ENCODE data around the gene FGD4.

FGD4 gene

DNA sequence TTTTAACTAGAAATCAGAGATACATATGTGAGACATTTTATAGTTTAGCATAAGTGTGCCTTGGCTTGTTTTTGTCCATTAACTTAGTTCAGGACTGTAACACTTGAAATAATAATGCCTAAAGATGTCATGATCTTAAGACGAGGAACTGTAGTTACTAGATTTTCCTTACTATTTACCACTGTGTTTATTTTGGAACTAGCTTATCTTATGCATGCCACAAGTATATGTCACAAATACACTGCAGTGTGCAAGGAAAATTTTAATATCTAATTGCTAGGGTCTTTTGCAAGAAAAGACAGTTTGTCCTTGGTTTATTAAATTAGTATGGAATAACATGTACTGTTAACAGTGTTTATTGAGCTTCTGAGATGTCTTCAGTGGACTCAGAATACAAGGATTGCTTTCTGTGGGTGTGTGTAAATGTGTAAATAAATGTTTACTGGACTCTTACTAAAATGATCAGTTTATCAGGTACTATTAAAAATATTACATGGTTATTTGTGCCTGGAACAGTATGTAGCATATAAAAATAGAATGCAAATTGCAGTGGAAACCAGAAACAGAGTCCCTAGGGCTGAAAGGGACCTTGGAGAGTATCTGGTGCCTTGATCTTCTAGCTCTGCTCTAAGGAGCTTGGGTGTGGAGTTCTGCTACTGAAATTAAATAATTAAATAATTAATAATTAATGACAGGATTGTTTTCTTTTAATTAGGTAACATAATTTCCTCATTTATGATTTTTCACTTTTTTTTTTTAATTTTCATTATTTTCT, 58.1 kb downstream of the FGD4 start:
- DNase-seq (ENCODE audit: low spot score): no peak

DNA sequence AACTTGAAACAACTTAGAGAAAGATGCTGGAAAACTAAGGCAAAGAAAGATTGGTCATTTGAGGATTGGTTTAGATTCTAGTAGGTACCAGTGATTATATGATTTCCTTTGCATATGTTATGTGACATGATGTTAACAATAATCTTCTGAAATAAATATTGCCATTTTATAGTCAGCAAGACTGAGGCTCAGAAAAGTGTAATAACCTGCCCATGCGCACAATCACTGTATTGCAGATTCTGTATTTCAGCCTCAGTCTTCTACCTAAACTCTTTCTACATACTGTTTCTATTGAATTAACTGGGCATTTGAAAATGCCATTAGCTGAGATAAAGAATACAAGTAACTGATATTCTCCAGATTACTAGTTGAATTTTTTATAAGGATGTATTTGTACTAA, 61.3 kb downstream of the FGD4 start:
- DNase-seq (ENCODE audit: low spot score): no peak

DNA sequence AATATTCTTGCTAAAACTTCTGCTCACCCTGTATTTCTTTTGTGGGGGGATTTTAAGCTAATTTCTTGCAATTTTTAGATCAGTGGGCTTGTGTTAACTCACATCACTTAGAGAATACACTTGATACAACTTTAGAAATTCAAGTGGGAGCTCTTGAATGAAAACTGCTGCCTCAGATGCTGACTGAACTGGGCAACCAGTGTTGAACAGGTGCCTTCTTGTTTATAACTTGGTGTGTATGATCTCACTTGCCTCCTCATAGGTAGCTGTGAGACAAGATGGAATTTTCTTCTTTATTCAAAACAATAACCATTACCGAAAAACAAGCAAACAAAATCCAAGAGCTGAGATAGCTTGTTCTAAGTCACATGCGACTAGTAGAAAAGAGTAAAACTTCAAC, 63.5 kb downstream of the FGD4 start:
- DNase-seq (ENCODE audit: low spot score): no peak

DNA sequence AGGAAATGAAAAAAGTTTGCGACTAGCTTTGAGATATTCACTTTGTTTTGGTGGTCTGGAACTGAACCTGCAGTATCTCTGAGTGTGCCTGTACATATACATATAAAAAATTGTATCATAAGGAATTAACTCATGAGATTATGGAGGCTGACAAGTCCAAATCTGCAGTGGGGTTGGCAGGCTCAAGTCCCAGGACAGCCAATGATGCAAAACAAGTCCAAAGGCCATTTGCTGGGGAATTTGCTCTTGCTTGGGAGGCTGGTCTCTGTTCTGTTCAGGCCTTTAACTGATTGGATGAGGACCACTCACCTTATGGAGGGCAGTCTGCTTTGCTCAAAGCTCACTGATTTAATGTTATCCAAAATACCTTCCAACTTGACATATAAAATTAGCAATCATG, 66.8 kb downstream of the FGD4 start:
- DNase-seq (ENCODE audit: low spot score): no peak

DNA sequence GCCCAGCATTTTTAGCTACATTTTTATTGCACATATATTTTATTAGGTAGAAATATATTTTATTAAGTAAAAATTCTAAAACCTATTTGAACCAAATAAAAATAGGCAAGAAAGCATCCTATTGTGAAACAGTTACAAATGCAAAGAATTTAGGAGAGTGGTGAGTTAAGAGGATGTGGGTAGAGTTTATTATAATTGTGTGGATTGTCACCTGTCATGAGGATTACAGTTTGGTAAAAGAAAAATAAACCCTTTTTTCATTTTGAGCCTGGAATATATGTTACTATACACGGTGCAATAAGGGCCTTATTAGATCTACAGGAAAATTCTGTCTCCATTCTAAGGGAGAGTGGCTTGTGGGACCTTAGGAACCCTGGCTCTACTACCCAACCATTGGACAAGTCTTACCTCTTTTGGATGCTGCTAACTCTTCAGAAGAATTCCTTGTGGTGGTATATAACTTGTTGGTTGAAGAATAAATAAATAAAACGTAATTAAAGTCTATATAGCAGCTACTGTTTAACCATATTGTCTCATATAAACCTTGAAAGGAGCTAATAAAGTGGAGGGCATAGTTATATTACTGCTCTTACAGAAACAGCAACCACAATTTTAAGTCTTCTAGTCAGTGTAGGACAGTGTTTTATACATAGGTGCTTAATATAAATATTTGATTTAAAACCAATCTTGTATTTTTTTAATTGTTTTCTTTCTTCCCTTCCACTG, 67.8 kb downstream of the FGD4 start:
- DNase-seq (ENCODE audit: low spot score): no peak

DNA sequence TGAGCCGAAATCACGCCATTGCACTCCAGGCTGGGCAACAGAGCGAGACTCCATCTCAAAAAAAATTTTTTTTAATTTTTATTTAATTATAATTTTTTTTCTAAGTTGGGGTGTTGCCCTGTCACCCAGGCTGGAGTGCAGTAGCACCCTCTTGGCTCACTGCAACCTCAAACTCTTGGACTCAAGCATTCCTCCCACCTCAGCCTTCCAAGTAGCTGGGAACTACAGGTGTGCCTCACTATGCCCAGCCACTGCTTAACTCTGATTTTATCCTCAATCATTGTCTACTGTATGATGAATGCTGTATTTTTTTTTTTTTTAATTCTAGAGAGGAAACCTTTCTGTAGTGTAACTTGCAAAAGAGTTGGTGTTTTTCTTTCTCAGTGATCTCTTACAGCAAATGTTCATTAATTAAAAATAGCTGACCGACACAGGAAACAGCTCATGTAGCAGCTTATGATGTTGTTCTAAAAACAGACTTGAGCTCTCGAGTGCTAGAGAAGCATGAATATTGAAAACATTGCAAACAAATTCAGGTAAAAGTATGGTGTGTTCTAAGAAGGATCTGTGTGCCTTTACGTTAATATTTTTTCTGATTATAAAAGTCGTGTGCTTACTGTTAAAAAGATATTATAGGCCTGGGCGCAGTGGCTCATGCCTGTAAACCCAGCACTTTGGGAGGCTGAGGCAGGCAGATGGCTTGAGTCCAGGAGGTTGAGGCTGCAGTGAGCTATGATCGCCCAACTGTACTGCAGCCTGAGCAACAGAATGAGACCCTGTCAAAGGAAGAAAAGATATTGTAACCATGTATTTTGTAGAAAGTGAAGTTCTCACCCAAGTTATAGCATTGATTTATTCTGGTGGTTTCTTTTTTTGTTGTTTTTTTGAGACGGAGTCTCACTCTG, 68.9 kb downstream of the FGD4 start:
- DNase-seq (ENCODE audit: low spot score): no peak

DNA sequence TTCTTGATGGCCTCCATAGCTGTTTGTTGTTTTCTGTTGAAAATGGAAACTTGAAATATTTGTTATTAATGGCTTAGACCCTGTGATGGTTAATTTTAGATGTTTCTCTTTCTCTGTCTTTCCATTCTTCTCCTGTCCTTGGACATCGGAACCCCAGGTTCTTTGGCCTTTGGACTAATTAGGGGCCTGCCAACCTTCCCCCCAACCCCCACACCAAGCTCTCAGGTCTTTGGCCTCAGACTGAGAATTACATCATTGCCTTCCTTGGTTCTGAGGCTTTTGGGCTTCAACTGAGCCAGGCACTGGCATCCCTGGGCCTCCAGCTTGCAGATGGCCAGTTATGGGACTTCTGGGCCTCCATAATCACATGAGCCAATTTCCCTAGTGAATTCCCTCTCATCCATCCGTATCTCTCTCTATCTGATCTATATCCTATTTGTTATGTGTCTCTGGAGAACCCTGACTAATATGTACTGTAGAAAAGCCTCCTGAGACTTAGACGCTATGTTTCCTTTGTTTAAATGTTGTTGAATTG, 71.6 kb downstream of the FGD4 start:
- no peak for DNase-seq (ENCODE audit: low spot score)

DNA sequence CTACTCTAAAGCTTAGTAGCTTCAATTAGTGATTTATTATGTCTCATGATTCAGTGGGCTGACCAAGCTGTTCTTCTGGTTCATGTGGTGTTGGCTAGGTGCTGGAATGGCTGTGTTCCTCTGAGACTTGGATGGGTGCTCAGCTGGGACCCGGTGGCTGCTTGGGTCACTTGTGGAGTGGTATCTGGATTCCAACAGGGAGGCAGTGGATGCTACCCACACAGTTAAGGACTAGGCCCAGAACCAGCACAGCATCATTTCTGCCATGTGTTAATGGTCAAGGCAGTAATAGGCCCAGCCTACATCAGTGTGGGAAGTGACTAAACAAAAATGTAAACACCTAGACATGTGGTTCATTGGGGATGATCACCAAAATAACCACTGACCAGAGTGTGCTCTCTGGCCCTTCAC, 72.2 kb downstream of the FGD4 start:
- DNase-seq (ENCODE audit: low spot score): no peak

DNA sequence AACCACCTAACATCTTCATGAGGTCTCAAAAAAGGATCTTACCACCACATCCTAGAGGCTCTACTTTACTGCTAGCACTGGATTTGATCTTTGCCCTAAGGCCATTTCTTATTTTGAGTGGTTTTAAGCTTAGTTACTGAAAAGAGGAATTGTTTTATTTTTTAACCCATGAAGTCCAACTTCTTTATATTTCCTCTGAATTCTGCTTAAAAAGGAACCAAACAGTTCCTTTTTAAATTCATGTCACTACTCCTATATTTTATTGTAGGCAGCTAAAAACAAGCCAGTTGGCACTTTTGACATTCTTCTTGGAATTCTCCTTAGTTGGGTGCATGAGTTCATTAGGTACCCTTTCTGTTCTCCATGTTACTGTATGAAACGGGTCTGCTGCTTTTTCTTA, 76.4 kb downstream of the FGD4 start:
- DNase-seq (ENCODE audit: low spot score): no peak

DNA sequence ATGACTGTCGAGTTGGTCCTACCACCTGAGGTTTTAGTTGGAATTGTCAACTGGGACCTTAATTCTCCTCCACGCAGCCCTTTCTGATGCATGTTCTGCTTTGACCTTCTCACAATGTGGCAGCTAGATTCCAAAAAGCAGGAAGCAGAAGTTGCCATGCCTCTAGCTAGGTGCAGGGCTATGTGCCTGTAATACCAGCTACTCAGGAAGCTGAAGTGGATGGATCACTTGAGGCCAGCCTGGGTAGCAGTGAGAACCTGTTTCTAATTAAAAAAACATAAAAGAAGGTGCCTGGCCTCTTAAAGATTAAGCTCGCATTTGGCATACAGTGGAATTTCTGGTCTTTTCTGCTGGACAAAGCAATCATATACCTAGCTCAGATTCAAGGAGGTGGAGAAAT, 77.1 kb downstream of the FGD4 start:
- DNase-seq (ENCODE audit: low spot score): no peak

DNA sequence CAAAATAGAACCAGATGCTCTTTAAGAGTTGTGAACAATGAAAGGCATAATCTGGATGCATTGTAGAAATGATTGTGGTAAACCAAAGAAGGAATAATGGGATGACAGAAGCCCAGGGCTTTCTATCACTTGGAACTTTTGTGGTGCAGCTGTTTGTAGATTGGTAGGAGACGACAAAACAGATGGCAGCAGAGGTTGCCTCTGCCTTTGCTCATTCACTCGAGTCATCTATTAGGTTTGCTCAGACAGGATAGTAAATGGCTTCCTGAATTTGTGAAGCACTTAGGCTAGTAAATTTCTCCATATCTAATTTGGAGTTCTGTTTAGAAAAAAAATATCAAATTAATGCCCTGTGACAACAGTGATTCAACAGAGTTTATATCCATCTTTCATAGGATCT, 78.4 kb downstream of the FGD4 start:
- DNase-seq (ENCODE audit: low spot score): no peak

DNA sequence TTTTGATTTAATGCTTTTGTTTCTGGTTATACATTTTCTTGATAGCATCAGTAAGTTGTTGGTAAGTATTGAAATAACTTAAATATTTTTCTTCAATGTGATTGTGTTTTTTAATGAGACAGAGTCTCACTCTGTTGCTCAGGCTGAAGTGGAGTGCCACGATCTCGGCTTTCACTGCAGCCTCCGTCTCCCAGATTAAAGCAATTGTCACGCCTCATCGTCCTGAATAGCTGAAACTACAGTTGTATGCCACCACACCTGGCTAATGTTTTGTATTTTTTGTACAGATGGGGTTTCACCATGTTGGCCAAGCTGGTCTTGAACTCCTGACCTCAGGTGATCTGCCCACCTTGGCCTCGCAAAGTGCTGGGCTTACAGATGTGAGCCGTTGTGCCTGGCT, 78.8 kb downstream of the FGD4 start:
- DNase-seq (ENCODE audit: low spot score): no peak

DNA sequence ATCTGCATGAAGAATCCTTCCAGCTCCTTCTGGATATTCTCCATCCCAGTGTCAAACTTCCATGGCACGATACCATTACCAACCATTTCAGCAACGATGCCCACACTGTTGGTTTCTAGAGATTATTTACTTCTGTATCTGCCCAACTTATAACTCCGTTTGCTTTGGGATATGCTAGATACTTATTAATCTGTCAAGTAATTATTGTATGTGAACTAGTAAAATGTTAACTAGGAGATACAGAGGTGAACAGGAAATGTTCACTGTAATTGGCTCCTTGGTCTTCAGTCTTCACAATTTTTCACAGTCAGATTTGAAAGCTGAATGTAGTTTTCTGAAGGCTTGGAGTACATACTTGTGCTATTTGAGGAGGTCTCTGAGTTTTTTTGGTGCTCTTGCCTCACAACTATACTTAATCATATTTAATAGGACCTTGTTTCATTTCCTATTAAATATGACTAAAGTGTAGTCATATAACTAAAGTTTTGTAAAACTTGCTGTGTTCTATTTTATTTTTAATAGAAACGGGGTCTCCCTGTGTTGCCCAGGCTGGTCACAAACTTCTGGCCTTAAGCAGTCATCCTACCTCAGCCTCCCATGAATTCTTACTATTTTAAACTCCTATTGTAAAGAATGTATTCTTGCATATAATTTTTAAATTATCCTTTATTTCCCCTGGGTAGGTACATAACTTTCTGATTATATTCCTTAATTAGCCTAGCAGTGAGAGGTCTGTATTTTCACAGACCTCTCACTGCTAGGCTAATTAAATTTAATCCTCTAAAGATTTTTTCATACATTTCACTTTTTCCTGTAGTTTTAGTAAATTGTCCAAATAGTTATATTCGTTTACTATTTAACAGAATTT, 79.7 kb downstream of the FGD4 start:
- DNase-seq (ENCODE audit: low spot score): no peak

DNA sequence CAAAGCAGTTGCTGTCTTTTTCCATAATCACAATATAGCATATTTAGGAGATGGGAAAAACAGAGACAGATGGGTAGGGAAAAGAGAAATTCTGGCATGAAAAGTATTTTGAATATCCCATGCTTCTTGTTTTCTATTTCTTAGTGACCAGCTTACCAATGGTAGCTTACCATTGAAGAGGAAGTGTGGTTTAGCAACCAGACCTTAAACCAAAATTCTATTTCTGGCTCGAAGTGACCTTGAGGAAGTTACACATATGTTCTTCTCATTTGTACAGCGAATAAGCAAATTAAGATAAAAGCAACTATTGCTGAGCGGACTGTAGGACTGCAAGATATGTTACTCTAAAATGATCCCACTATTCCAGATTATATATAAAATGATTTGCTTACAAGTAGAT, 82.9 kb downstream of the FGD4 start:
- DNase-seq (ENCODE audit: low spot score): no peak

DNA sequence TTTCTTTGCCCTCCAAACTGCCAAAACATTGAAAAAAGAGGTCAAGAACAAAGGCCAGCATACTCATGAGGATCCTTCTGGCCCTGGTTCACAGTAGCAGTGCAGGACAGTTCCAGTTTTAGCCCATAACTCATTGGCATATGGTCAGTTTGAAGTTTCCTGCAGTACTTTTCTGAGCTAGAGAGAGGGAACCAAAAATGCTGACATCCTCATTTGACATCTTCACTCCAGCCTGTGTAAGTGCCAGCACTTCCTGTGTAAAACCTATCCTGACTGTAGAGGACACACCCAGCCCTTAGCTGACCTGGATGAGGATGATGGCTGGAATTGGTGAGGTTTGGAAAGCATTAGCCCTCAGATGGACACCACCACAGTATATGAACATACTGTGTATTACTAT, 84.1 kb downstream of the FGD4 start:
- DNase-seq (ENCODE audit: low spot score): no peak

DNA sequence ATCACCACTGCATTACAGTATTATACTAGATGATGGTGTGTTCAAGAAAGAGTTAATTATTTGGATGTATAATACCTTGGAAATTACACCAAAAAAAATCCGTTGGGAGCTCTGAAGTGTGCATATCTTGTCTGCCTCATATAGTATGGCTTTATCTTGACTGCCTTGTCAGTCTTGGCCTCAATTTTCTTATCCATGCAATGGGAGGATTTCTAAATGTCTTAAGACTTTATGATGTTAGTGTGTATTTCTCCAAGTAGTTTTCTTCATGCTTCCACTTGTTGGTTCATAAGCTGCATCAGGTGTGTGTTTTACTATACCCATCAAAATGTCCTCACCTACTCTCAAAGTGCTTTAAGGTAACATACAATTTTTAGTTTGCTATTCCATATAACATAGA, 84.6 kb downstream of the FGD4 start:
- DNase-seq (ENCODE audit: low spot score): no peak

DNA sequence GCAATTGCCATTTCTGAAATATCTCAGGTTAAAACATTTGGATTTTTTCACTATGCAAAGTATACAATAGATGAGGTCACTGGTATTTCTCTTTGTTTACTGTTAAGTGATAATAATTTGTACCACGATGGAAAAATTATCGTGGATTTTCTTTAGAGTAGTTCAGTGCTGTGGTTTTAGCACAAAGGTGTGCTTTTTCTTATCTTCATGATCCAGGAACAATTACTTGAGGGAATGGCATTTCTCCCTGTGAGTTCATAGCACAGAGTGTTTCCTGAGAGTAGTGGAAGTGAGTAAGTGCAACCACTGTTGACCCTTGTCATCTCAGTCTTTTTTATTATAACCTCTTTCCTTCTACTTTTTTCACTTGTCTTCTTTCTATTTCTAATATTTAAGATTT, 86.8 kb downstream of the FGD4 start:
- no peak for DNase-seq (ENCODE audit: low spot score)

DNA sequence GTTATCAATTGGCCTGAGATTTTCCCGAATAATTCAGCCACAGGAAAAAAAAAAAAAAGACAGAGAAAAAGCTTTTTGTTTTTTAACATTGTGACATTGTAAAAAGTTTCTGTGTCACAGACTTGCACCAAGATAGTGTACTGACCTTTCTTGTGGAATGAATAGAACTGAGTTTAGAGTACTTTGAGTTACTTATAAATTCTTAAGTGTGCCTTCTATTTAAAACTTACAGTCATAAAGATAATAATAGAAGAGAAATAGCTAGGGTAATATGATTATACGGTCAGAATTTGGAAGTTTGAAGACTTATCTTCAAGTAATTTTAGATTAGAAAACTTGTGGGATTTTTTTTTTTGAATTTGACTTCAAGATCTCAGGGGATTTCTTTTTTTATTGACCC, 88.8 kb downstream of the FGD4 start:
- DNase-seq (ENCODE audit: low spot score): no peak

DNA sequence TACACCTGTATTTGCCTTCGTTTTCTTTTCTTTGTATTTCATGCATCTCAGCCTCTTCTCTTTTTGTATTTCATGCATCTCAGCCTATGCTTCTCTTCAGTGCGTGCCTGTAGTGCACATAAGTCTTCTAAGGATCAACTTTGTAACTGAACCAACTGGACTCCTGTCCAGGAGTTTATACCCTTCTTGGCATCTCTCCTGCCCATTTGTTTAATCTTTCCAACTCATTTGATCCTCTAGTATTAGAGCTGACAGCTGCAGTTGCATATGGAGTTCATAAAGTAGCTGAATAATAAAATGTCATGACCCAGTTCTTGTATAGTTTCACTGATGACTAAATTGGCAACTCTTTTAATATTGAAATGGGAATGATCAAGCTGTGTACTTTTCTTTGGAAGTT, 89.7 kb downstream of the FGD4 start:
- no peak for DNase-seq (ENCODE audit: low spot score)

DNA sequence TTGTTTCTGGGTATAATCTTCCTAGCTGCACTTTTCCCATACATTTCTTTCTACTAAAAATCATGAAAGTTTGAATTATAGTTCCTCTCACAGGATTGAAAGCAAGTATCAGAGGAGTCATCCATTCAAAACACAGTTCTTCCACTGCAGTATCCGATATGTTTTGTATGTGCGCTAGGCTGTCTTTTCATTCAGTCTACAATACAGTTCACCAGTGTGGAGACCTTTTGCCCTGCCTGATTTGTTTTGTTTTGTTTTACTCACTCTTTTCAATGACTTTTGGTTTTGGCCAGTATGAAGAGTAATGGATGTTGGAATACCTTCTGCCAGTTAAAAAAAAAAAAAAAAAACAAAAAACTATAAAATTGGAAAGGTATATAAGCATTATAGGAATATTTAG, 91.4 kb downstream of the FGD4 start:
- no peak for DNase-seq (ENCODE audit: low spot score)

DNA sequence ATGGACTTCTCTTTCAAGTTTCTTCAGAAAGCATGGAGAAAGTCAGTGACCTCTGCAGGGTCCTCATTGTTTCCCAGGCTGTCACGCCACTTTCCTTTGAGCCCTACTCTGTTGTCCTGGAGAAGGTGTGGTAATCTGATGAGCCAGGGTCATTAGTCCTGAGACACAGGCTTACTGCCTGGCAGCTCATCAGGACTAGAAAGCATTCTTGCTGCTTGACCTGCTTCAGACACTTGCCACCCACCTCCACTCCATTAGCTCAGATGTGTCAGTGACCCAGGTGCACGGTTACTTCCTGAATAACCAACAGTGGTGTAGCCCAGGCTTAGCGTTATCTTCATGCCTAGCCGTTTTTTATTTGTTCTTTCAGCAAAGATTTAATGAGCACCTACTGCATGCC, 93.9 kb downstream of the FGD4 start:
- DNase-seq (ENCODE audit: low spot score): no peak

DNA sequence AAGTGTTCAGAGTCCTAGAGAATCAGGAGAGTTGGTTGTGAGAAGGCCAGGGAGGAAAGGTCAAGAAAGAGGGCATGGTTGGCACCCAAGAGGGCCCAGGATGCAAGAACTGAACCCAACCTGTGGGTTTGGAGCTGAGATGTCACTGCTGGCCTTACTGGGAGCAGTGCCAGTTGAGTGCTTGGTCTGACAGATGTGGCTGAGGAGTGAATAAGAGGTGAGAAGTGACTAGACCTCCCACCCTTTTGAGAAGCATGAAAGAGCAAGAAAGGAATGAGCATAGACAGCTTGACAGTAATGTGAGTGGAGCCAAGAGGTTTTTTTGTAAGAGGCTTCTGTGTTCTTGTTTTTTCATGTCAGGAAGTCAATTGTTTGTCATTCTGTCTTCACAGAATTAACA, 95.3 kb downstream of the FGD4 start:
- no peak for DNase-seq (ENCODE audit: low spot score)

All from activated CD4-positive, alpha-beta T cell treated with anti-CD3 and anti-CD28 coated beads, Interleukin-2, Interleukin-4, amounts not matched to agents 100 ng/mL and 50 ng/mL, durations not matched to agents 16 hours and 8 hours (primary cell).